Osteoblast (primary cell): ENCODE measurements around the gene ITPRIPL2. TPM values are rescaled to one million over a fixed set of nuclear protein-coding genes. Genes with fewer than 3 reads are reported as not detected.

Experiments
- DNase-seq: peaks from one replicate; pipeline ENCODE4 v3.0.0; 2011; ENCODE audit warnings: low spot score, mixed read lengths; ENCODE audit not compliant: insufficient read length; ENCODE audit errors: missing footprints
- H2AFZ ChIP-seq: 2 replicates; pipeline ENCODE4 v1.6.0; 2011; ENCODE audit warnings: mild to moderate bottlenecking, low read length
- H3K27ac ChIP-seq: 2 replicates; pipeline ENCODE4 v1.5.1; 2011; ENCODE audit warnings: mild to moderate bottlenecking, low read depth, low read length, moderate library complexity
- H3K27me3 ChIP-seq: 2 replicates; pipeline ENCODE4 v1.6.0; 2012; ENCODE audit warnings: mild to moderate bottlenecking, control low read depth, inconsistent platforms, low read length, moderate library complexity; ENCODE audit not compliant: insufficient read depth
- H3K36me3 ChIP-seq: 2 replicates; pipeline ENCODE4 v1.5.1; 2011; ENCODE audit warnings: mild to moderate bottlenecking, low read length, control low read depth, moderate library complexity; ENCODE audit not compliant: insufficient read depth
- H3K4me1 ChIP-seq: 2 replicates; pipeline ENCODE4 v1.5.1; 2011; ENCODE audit warnings: mild to moderate bottlenecking, low read length, control low read depth, moderate library complexity; ENCODE audit not compliant: insufficient read depth
- H3K4me2 ChIP-seq: 2 replicates; pipeline ENCODE4 v1.6.0; 2011; ENCODE audit warnings: mild to moderate bottlenecking, low read length; ENCODE audit not compliant: insufficient read depth
- H3K4me3 ChIP-seq: fragments of 200-600 bp; sonication (generic); 3 replicates; pipeline ENCODE4 v1.5.1; 2012; ENCODE audit warnings: mild to moderate bottlenecking, low read length, inconsistent platforms; ENCODE audit not compliant: insufficient read depth
- H3K79me2 ChIP-seq: 2 replicates; pipeline ENCODE4 v1.6.0; 2012; ENCODE audit warnings: mild to moderate bottlenecking, low read length, control low read depth, inconsistent platforms; ENCODE audit not compliant: insufficient read depth
- H3K9me3 ChIP-seq: 2 replicates; pipeline ENCODE4 v1.5.1; 2011; ENCODE audit warnings: low read depth, low read length, control low read depth
- H4K20me1 ChIP-seq: 2 replicates; pipeline ENCODE4 v1.6.0; 2012; ENCODE audit warnings: mild to moderate bottlenecking, low read length, control low read depth; ENCODE audit not compliant: insufficient read depth
- total RNA-seq: library from RNA; depleted of rRNA; stranded (reverse); fragments of >200 nt; gene quantifications from 2 replicates; pipeline ENCODE4 v1.2.3, GENCODE V29; 2012
- TF ChIP-seq, protein P1 (sequence below): IDR thresholded peaks from 2 replicates; pipeline ENCODE4 v1.5.1; 2011; ENCODE audit warnings: mild to moderate bottlenecking, low read depth, low read length, moderate library complexity; ENCODE audit errors: extremely low read depth

Gene ITPRIPL2
- total RNA-seq, 1 donor: 59.4 TPM

DNA sequence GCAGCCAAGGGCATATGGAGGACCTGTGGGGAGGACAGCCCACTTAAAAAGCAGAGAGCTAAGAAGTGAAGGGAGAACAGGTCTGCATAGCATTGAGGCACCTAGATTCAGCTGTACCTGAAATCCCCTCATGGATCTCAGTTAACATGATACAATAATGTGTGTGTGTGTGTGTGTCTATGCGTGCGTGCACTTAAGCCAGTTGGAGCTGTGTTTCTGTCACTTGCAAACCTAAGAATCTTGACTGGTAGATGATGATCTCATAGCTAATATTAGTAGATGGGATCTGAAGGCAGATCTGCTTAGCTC lies 1.7 kb upstream of the ITPRIPL2 start:
- H3K27ac ChIP-seq: no peak overlapping the region
- H3K79me2 ChIP-seq: peaks cover 29% of the 10 kb centered on the region
- H3K4me3 ChIP-seq: no peak overlapping the region
- H2AFZ ChIP-seq: no peak overlapping the region
- TF ChIP-seq, protein P1, sequence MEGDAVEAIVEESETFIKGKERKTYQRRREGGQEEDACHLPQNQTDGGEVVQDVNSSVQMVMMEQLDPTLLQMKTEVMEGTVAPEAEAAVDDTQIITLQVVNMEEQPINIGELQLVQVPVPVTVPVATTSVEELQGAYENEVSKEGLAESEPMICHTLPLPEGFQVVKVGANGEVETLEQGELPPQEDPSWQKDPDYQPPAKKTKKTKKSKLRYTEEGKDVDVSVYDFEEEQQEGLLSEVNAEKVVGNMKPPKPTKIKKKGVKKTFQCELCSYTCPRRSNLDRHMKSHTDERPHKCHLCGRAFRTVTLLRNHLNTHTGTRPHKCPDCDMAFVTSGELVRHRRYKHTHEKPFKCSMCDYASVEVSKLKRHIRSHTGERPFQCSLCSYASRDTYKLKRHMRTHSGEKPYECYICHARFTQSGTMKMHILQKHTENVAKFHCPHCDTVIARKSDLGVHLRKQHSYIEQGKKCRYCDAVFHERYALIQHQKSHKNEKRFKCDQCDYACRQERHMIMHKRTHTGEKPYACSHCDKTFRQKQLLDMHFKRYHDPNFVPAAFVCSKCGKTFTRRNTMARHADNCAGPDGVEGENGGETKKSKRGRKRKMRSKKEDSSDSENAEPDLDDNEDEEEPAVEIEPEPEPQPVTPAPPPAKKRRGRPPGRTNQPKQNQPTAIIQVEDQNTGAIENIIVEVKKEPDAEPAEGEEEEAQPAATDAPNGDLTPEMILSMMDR: no peak
- DNase-seq: peak; percentile 21
- peaks cover 28% of the 10 kb centered on the region for H3K4me1 ChIP-seq
- H4K20me1 ChIP-seq: peaks cover 13% of the 10 kb centered on the region
- H3K4me2 ChIP-seq: no peak overlapping the region
- peaks cover 17% of the 10 kb centered on the region for H3K36me3 ChIP-seq
- H3K9me3 ChIP-seq: no peaks in the 10 kb centered on the region
- H3K27me3 ChIP-seq: no peaks in the 10 kb centered on the region

DNA sequence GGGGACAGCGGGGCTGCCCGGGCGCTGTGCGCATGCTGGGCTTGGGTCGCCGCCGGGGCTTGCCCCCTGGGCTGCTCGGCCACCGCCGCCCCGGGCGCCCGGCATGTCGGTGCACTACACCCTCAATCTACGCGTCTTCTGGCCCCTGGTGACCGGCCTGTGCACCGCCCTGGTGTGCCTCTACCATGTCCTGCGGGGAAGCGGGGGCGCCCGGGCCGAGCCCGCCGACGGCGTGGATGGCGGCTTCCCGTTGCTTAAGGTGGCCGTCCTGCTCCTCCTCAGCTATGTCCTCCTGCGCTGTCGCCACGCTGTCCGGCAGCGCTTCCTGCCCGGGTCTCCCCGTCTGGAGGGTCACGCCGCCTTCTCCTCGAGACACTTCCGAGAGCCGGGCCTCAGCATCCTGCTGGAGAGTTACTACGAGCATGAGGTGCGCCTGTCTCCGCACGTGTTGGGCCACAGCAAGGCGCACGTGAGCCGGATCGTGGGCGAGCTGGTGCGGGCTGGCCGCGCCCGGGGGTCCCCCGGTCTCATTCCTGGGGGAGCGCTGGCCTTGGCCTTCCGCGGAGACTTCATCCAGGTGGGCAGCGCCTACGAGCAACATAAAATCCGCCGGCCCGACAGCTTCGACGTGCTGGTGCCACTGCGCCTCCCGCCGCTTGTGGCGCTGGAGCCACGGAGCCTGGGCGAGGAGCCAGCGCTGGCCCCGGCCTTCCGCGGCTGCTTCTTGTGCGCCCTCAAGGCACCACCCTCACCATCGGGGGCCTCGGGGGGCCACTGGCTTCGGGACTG lies 789 bp downstream of the ITPRIPL2 start:
- Histone ChIP-seq H3K4me2 (peak overlapping the region; percentile 79), H3K36me3 (peaks cover 17% of the 10 kb centered on the region), H3K4me1 (peaks cover 40% of the 10 kb centered on the region), H3K9me3 (no peaks in the 10 kb centered on the region), H3K27me3 (no peaks in the 10 kb centered on the region), H3K27ac (peak overlapping the region; percentile 80), H3K4me3 (peak overlapping the region; percentile 78), H2AFZ (peak overlapping the region; percentile 66), H3K79me2 (peaks cover 36% of the 10 kb centered on the region), H4K20me1 (peaks cover 13% of the 10 kb centered on the region)
- TF ChIP-seq, protein P1: peak; percentile 27
- peak; percentile 95 for DNase-seq

DNA sequence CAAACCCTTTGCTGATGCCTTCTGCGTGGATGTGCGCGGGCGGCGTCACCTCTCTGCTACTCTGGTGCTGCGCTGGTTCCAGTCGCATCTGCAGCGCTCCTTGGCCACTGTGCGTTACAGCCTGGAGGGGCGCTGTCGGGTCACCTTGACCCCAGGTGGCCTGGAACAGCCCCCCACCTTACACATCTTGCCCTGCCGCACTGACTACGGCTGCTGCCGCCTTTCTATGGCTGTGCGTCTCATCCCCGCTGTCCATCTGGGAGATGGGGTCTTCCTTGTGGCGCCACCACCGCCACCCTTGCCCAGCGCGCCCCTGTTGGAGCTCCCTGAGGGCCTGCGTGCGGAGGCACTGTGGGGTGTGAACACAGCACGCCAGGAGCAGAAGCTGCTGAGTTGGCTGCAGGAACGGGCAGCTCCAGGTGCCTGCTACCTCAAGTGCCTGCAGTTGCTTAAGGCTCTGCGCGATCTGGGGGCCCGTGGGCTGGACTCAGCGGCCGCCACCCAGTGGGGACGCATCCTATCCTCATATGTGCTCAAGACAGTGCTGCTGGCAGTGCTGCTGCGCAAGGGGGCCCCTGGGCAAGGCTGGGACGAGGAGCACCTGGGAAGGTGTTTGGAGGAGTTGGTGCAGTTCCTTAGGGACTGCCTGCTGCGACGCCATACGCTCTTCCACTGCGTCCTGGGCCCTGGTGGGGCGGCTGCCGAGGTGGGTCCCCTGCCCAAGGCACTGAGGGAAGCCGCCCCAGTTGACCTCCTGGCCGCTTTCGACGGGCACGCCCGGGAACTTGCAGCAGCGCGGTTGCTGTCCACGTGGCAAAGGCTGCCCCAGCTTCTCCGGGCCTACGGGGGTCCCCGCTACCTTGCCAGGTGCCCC lies 1.6 kb downstream of the ITPRIPL2 start:
- DNase-seq: no peak
- Histone ChIP-seq H2AFZ (no peak overlapping the region), H4K20me1 (peaks cover 17% of the 10 kb centered on the region), H3K79me2 (peaks cover 41% of the 10 kb centered on the region), H3K27ac (peak overlapping the region; percentile 80), H3K4me2 (peak overlapping the region; percentile 79), H3K27me3 (no peaks in the 10 kb centered on the region), H3K9me3 (no peaks in the 10 kb centered on the region), H3K4me1 (peaks cover 47% of the 10 kb centered on the region), H3K4me3 (peak overlapping the region; percentile 78), H3K36me3 (peaks cover 17% of the 10 kb centered on the region)
- TF ChIP-seq, protein P1: peak; percentile 19
